HepG2 (cell line): Measurements from ENCODE around the gene DHRS4L2. TPM values are rescaled to one million over a fixed set of nuclear protein-coding genes. Genes with fewer than 3 reads are reported as not detected.

ENCODE experiments used
- CCAR2 ChIP-seq: fragments of 200-400 bp; formaldehyde crosslinking; optimal IDR thresholded peaks from 2 replicates; pipeline ENCODE3; 2018; ENCODE audit warnings: low read depth, mild to moderate bottlenecking, low read length, moderate library complexity
- KMT2B ChIP-seq: IDR thresholded peaks from 2 replicates; pipeline ENCODE4 v1.6.1; 2016; ENCODE audit warnings: missing genetic modification reagents, missing compliant biosample characterization
- MTF1 ChIP-seq: sonication (generic); formaldehyde crosslinking; IDR thresholded peaks from 2 replicates; pipeline ENCODE4 v1.5.0; 2020; ENCODE audit warnings: missing genetic modification reagents
- NRL ChIP-seq: sonication (generic); formaldehyde crosslinking; IDR thresholded peaks from 2 replicates; pipeline ENCODE4 v1.5.0; 2020; ENCODE audit warnings: missing genetic modification reagents, mild to moderate bottlenecking, moderate library complexity, borderline replicate concordance
- PCBP1 ChIP-seq: fragments of 200-400 bp; formaldehyde crosslinking; IDR thresholded peaks from 2 replicates; pipeline ENCODE4 v1.6.1; 2017; ENCODE audit warnings: mild to moderate bottlenecking, low read depth, low read length, borderline replicate concordance
- SOX13 ChIP-seq, 3 experiments: fragments of 450-650 bp in 1 of 3; sonication (generic) in 1 of 3; formaldehyde crosslinking in 1 of 3; IDR thresholded peaks in 2 of 3; conservative IDR thresholded peaks in 1 of 3; 2 replicates each; pipeline versions ENCODE4 v1.5.0 to v1.6.1; 2016 to 2020; ENCODE audit warnings: antibody characterized with exemption in 1 of 3, mild to moderate bottlenecking in 1 of 3, missing compliant biosample characterization in 1 of 3, missing genetic modification reagents in 1 of 3, moderate library complexity in 1 of 3
- THYN1 ChIP-seq: sonication (generic); formaldehyde crosslinking; IDR thresholded peaks from 2 replicates; pipeline ENCODE4 v1.8.1; 2023; ENCODE audit warnings: low read depth, mild to moderate bottlenecking, moderate library complexity, missing genetic modification reagents, borderline replicate concordance
- TOE1 ChIP-seq: sonication (generic); formaldehyde crosslinking; IDR thresholded peaks from 2 replicates; pipeline ENCODE4 v1.4.0; 2020; ENCODE audit warnings: mild to moderate bottlenecking, missing genetic modification reagents
- ZNF326 ChIP-seq: sonication (generic); formaldehyde crosslinking; IDR thresholded peaks from 2 replicates; pipeline ENCODE4 v1.4.0; 2020; ENCODE audit warnings: missing genetic modification reagents, borderline replicate concordance
- ZNF558 ChIP-seq: sonication (generic); formaldehyde crosslinking; IDR thresholded peaks from 2 replicates; pipeline ENCODE4 v1.9.0; 2022; ENCODE audit warnings: mild to moderate bottlenecking, missing genetic modification reagents, borderline replicate concordance
- ZNF772 ChIP-seq: sonication (generic); formaldehyde crosslinking; IDR thresholded peaks from 2 replicates; pipeline ENCODE4 v1.5.0; 2020; ENCODE audit warnings: mild to moderate bottlenecking, missing genetic modification reagents
- ZSCAN9 ChIP-seq: IDR thresholded peaks from 2 replicates; pipeline ENCODE4 v1.6.1; 2016; ENCODE audit warnings: borderline replicate concordance
- polyA plus RNA-seq, 8 experiments: library from polyadenylated mRNA; depleted of rRNA in 3 of 8; stranded (reverse) in 7 of 8; unstranded in 1 of 8; fragments of >200 nt; fragmentation: Illumina TruSeq in 4 of 8; extraction: Trizol in 4 of 8; gene quantifications; 2 replicates each; pipeline versions ENCODE4 v1.2.1 to v1.2.3, GENCODE V29; 2011 to 2016; ENCODE audit warnings: low read depth in 4 of 8, missing spikeins in 1 of 8, mixed read lengths in 1 of 8; ENCODE audit not compliant: insufficient read depth in 1 of 8
- total RNA-seq, 5 experiments: library from RNA; depleted of rRNA; stranded (reverse); fragments of >200 nt; fragmentation: Illumina TruSeq; extraction: Trizol; gene quantifications; 2 replicates each; pipeline ENCODE4 v1.2.3, GENCODE V29; 2016; ENCODE audit warnings: low read depth in 1 of 5
- TF ChIP-seq, protein P1 (sequence below): sonication (generic); formaldehyde crosslinking; conservative IDR thresholded peaks from 2 replicates; pipeline ENCODE4 v1.8.0; 2022; ENCODE audit warnings: mild to moderate bottlenecking, moderate library complexity, missing genetic modification reagents
- TF ChIP-seq, protein P2 (sequence below), 2 experiments: sonication (generic) in 1 of 2; formaldehyde crosslinking in 1 of 2; IDR thresholded peaks; 2 replicates each; pipeline versions ENCODE4 v1.4.0 to v1.6.1; 2016 to 2020; ENCODE audit warnings: borderline replicate concordance in 1 of 2, low read depth in 1 of 2, mild to moderate bottlenecking in 1 of 2, missing genetic modification reagents in 1 of 2
- TF ChIP-seq, protein P3 (sequence below): sonication (generic); formaldehyde crosslinking; IDR thresholded peaks from 2 replicates; pipeline ENCODE4 v1.9.0; 2021; ENCODE audit warnings: missing genetic modification reagents, mild to moderate bottlenecking, borderline replicate concordance
- TF ChIP-seq, protein P4 (sequence below): sonication (generic); formaldehyde crosslinking; IDR thresholded peaks from 2 replicates; pipeline ENCODE4 v1.5.0; 2020; ENCODE audit warnings: missing genetic modification reagents, mild to moderate bottlenecking, borderline replicate concordance
- TF ChIP-seq, protein P5 (sequence below): IDR thresholded peaks from 2 replicates; pipeline ENCODE4 v1.6.1; 2012; ENCODE audit warnings: inconsistent platforms

Gene DHRS4L2
- total and polyA plus RNA-seq, 2 of the 13 experiments (the other 11 are each of a cell fraction or from before 2014, with no cell fraction given) = 24.7 to 38.2 TPM

DNA sequence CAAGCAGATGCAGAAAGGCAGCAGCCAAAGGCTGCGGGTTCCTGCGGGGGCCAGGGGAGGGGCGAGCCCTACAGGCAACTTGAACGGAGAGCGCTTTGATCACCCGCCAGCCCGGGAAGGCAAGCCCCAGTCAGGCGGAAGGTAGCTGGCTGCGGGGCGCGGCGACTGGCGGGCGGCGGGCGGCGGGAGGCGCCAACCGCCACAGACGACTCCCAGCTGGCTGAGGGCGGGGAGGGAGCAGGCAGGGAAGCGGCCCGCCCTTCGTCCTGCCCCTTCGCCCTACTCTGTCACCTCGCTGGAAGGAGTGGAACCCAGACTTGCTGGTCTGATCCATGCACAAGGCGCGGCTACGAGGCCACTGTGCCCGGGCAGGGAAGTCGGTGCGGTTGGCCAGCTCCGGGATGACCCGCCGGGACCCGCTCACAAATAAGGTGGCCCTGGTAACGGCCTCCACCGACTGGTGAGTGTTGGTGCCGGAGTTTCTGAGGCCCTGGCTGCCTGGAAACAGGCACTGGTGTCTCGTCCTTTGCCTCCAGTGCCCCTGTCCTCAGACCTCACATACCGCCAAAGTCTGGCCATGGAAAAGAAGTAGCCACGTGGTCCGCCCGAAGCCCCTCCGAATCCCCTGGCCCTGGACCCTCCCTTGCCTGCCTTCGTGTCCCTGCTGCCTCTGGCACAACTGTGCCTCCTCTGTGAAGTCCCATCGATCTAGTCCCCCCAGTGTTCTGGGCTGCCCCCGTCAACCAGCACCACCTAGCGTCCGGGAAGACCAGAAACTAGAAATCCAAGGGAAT lies 47.6 kb downstream of the DHRS4L2 start (continued):
- TF ChIP-seq, protein P1, sequence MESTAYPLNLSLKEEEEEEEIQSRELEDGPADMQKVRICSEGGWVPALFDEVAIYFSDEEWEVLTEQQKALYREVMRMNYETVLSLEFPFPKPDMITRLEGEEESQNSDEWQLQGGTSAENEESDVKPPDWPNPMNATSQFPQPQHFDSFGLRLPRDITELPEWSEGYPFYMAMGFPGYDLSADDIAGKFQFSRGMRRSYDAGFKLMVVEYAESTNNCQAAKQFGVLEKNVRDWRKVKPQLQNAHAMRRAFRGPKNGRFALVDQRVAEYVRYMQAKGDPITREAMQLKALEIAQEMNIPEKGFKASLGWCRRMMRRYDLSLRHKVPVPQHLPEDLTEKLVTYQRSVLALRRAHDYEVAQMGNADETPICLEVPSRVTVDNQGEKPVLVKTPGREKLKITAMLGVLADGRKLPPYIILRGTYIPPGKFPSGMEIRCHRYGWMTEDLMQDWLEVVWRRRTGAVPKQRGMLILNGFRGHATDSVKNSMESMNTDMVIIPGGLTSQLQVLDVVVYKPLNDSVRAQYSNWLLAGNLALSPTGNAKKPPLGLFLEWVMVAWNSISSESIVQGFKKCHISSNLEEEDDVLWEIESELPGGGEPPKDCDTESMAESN = peak; percentile 94
- TF ChIP-seq ZNF772 (CRISPR knock-in tag) = peak; percentile 85
- TF ChIP-seq KMT2B (CRISPR knock-in tag) = no peak; the same call in 1 of the 2 replicates
- TF ChIP-seq, protein P2, sequence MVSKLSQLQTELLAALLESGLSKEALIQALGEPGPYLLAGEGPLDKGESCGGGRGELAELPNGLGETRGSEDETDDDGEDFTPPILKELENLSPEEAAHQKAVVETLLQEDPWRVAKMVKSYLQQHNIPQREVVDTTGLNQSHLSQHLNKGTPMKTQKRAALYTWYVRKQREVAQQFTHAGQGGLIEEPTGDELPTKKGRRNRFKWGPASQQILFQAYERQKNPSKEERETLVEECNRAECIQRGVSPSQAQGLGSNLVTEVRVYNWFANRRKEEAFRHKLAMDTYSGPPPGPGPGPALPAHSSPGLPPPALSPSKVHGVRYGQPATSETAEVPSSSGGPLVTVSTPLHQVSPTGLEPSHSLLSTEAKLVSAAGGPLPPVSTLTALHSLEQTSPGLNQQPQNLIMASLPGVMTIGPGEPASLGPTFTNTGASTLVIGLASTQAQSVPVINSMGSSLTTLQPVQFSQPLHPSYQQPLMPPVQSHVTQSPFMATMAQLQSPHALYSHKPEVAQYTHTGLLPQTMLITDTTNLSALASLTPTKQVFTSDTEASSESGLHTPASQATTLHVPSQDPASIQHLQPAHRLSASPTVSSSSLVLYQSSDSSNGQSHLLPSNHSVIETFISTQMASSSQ (IDR thresholded peaks at IDR 0.05; ENCODE audit: low read depth) = no peak
- TF ChIP-seq, protein P2 (CRISPR knock-in tag; IDR thresholded peaks at IDR 0.05; ENCODE audit: borderline replicate concordance) = peak; percentile 79
- TF ChIP-seq, protein P3, sequence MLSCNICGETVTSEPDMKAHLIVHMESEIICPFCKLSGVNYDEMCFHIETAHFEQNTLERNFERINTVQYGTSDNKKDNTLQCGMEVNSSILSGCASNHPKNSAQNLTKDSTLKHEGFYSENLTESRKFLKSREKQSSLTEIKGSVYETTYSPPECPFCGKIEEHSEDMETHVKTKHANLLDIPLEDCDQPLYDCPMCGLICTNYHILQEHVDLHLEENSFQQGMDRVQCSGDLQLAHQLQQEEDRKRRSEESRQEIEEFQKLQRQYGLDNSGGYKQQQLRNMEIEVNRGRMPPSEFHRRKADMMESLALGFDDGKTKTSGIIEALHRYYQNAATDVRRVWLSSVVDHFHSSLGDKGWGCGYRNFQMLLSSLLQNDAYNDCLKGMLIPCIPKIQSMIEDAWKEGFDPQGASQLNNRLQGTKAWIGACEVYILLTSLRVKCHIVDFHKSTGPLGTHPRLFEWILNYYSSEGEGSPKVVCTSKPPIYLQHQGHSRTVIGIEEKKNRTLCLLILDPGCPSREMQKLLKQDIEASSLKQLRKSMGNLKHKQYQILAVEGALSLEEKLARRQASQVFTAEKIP (CRISPR knock-in tag) = no peak
- TF ChIP-seq, protein P4, sequence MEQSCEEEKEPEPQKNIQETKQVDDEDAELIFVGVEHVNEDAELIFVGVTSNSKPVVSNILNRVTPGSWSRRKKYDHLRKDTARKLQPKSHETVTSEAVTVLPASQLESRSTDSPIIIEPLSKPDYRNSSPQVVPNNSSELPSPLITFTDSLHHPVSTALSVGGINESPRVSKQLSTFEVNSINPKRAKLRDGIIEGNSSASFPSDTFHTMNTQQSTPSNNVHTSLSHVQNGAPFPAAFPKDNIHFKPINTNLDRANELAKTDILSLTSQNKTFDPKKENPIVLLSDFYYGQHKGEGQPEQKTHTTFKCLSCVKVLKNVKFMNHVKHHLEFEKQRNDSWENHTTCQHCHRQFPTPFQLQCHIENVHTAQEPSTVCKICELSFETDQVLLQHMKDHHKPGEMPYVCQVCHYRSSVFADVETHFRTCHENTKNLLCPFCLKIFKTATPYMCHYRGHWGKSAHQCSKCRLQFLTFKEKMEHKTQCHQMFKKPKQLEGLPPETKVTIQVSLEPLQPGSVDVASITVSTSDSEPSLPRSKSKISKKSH (CRISPR knock-in tag) = peak; percentile 97
- TF ChIP-seq MTF1 (CRISPR knock-in tag) = no peak
- TF ChIP-seq NRL (CRISPR knock-in tag) = peak; percentile 73
- TF ChIP-seq ZNF326 (CRISPR knock-in tag) = no peak
- TF ChIP-seq ZNF558 (CRISPR knock-in tag) = no peak
- peak; percentile 68; the same call in 1 of the 2 replicates for TF ChIP-seq ZSCAN9
- no peak for TF ChIP-seq PCBP1
- TF ChIP-seq SOX13 (IDR thresholded peaks at IDR 0.05) = no peak
- 0 out of 4 replicates have a peak, but pooled peaks of 1 of the 2 experiments have one; percentile 14 for TF ChIP-seq SOX13 (CRISPR knock-in tag; conservative IDR thresholded peaks at IDR 0.05 in 1 of 2, IDR thresholded peaks at IDR 0.05 in 1 of 2)
- peak; percentile 64 for TF ChIP-seq CCAR2
- peak; percentile 88; the same call in 1 of the 2 replicates for TF ChIP-seq TOE1 (CRISPR knock-in tag)
- peak; percentile 97; the same call in 1 of the 2 replicates for TF ChIP-seq THYN1
- TF ChIP-seq, protein P5, sequence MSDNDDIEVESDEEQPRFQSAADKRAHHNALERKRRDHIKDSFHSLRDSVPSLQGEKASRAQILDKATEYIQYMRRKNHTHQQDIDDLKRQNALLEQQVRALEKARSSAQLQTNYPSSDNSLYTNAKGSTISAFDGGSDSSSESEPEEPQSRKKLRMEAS = peak; percentile 84
